NCI-H510A (cell line): Measurements from ENCODE around the gene CXCL11.
"Not testable (repeated sequence)": the region's sequence is repeated elsewhere in the genome, so short reads cannot be mapped to it uniquely, and the experiment has no call there.

Experiments used
- DNase-seq: peaks from one replicate; lab custom pipeline; 2025; lab: John Stamatoyannopoulos, UW

CXCL11 gene

DNA sequence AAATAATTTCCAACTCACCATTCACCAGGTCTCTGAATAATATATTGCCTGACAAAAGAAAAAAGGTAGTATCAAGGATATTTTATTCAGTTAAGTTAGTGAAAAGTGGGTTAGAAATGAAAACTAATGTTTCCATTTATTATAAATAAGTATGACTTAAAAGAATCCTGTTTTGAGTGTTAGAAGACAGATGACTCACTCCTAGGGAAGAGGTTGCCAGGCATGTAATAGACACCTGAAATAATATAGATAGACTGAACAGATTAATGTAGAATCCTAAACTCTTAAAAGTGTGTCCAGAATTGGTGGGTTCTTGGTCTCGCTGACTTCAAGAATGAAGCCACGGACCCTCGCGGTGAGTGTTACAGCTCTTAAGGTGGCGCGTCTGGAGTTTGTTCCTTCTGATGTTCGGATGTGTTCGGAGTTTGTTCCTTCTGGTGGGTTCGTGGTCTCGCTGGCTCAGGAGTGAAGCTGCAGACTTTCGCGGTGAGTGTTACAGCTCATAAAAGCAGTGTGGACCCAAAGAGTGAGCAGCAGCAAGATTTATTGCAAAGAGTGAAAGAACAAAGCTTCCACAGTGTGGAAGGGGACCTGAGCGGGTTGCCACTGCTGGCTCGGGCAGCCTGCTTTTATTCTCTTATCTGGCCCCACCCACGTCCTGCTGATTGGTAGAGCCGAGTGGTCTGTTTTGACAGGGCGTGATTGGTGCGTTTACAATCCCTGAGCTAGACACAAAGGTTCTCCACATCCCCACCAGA, 6.5 kb upstream of the CXCL11 start:
- not testable (repeated sequence) for DNase-seq

DNA sequence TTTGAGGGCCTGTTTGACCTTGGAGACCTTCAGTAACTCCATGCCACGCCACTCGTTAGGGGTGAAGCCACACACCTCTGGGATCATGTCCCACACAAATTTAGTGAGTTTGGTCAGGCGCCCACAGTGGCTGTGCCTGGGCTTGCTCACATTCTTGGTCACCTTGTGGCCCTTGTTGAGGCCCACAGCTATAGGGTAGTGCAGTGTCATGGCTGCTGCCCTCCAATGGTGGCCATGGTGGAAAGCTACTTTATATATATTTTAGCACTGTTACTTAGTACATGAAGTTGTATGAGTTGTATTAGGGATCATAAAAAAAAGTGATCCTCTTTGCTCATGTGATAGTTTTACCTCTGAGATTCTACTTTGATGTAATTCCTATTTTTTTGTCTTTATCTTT, 985 bp upstream of the CXCL11 start:
- no peak for DNase-seq

DNA sequence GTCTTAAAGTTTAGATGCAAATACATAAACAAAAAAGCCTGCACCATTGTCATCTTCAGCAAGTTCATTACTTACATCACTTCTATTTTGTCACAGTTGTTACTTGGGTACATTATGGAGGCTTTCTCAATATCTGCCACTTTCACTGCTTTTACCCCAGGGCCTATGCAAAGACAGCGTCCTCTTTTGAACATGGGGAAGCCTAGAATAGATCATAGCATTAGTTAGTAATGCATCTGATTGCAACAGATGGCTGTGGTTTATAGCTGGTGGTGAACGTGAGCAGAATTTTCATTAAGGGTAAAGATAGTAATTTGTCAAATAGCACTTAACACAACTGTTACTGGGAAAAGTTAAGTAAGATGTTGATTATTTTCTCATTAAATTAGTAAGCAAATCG, 729 bp downstream of the CXCL11 start:
- no peak for DNase-seq

DNA sequence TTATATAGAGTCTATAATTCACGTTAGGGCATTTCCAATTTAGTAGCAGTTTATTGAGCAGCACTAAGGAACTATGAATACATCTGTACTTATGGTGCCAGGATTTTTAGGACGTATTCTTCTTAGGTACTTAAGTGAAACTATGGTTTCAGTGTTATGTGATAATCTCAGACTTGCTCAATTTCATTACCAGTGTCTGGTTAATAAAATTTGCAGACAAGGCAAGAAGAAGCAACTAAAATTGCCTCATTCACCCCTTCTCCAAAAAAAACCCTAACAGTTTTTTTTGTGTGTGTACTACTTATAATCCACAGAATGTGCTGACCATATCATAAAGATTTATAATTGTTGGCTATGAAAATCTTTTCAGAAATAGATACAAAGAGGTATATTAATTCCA, 6.6 kb downstream of the CXCL11 start:
- DNase-seq: no peak

DNA sequence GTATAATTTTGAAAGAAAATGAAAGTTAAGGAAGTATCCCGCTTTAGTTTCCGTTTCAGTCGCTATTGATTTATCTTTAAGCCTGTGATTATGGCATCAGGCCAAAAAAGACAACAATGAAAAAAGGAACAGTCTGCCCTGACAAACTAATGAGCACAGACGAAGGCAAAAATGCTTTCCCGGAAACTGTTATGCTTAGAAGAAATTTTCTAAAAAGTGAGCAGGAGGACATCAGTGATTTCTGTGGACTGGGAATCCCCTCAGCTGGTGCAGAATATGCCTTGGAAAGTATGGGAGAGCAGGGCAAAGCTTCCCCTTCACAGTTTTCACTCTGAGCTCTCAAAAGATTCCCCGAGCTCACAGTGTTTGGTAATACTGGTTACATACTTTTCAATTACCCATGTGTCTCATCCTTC, 7.5 kb downstream of the CXCL11 start:
- DNase-seq: peak; percentile 6

DNA sequence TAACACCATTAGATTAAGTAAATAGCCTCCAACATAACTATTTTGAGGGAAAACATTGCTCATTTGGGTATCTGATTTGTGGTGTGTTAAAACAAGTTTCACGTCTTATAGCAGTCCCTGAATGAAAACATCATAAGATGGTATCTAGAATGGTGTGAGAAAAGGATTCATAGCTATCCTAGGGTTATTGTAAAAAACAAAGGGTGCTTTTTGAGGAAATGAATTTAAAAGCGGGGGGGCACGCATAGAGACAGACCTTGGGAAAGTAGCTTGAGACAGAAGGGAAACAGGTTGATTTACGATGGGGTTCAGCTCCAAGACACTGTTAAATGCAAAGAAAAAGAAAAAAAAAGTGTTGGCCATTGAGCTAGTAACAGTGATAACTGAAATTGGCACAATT, 11.8 kb downstream of the CXCL11 start:
- no peak for DNase-seq

DNA sequence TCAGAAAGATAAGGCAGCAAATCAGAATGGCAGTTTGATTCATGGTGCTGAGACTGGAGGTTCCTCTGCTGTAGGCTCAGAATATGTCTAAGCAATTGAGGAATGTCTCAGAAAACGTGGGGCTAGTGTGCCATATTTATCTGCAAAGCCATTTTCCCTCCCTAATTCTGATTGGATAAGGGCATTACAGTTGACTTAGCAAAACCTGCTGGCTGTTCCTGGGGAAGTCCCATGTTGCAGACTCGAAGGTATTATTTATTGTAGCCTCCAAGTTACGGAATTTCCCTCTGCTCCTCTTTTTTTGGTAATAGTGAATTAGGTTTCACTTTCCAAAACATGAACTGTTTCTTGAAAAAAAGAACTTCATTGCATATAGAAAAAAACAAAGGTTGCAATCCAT, 12.5 kb downstream of the CXCL11 start, which contains the start of gene CXCL10:
TSS of gene CXCL10 (minus strand) at position 109 of the 400 bp plus-strand sequence. CDS start at position 43, 66 bp downstream.
- no peak for DNase-seq

DNA sequence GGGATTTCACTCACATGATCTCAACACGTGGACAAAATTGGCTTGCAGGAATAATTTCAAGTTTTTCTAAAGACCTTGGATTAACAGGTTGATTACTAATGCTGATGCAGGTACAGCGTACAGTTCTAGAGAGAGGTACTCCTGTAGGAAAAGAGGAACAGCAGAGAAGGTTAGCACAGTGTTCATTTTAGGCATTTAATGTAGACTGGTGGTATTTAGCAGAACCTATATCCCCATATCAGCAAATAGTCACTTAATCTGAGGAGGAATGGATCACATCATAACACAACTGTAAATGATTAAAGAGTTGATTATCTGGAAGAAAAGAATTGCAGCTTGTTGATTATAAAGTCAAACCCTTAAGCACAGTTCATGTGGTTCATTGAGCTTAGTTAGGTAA, 13.2 kb downstream of the CXCL11 start:
- no peak for DNase-seq

DNA sequence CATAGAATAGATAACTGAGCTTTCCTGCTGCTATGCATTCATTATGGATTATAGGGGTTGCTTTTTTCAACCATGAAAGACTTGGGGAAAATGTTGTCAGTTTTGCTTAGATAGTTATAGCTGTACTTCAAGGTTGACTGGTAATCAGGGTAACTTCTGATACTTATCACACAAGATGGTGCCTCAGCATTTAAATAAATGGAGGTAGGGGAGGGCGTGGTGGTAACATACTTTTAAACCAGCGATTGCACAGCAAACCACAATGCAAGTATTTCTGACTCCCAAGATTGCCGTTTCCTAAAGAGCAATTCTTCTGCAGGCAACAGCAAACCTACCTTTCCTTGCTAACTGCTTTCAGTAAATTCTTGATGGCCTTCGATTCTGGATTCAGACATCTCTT, 13.8 kb downstream of the CXCL11 start:
- no peak for DNase-seq

DNA sequence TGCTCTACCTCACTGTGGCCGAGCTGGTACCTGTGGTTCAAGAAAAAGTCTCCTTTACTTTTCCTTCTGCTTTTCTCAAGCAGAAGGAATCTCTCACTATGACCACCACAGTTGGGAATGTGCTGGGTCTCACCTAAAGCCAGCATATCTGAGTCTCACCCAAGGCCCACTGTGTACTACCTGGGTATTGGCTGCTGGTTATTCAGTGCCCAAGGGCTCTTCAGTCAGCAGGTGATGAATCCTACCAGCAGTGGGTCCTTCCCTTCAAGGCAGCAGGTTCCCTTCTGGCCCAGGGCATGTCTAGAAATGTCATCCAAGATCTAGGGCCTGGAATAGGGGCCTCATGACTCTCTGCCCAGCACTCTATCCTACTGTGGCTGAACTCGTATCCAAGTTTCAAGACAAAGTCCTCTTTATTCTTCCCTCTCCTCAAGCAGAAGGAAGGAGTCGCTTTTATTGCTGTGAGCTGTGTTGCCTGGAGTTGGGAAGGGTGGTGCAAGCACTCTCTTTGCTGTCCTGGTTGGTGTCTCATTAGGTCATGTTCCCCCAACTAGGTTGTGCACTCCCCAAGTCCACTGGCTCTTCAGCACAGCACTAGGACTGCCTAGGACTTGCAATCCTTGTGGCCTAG, 18.7 kb downstream of the CXCL11 start:
- no peak for DNase-seq

DNA sequence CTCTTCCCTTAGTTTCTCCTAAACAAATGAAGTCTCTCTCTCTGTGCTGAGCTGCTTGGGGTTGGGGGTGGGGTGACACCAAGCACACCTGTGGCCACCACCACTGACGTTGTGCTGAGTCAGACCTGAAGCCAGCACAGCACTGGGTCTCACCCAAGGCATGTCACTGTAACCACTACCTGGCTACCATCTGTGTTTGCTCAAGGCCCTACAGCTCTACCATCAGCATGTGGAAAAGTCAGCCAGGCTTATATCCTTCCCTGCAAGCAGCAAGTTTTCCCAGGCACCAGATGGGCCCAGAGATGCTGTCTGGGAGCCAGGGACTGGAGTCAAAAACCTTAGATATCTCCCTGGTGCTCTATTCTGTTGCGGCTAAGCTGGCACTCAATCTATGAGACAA, 19.5 kb downstream of the CXCL11 start:
- peak; percentile 56 for DNase-seq

DNA sequence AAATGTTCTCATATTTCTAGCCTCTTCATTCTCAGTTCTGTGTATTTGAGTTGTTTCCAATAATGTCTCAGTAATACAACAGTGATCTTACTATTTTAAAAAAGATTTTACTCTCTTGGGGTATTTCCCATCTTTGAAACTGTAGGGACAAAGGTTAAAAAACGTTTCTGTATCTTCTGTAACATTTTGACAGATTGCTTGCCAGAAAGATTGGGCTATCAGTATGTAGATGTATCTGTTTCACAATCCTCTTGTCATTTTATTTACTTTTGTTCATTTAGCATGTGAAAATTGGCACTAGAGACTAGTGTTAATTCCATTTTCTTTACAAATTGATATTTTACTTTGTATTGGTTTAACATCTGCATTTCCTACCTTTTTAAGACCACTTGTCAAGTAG, 22.3 kb downstream of the CXCL11 start:
- DNase-seq: no peak

DNA sequence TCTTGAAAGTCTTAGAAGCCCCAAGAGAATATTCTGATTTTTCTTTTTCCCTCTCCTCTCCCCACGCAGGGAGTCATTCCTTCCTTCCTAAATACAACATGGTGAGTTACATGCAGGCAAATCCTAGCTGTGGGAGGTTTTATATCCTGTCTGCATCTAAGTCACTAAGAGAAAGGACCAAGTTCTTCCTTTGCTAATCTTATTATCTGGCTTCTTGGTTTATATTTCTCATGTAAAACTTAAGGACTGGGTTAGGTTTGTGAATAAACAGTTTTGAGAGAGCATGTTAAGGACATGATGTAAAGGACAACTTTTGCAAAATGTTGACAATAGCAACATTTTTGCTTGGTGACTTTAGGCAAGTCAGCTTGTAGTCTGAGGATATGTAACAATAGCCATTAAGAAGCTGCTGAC, 23.5 kb downstream of the CXCL11 start:
- no peak for DNase-seq

DNA sequence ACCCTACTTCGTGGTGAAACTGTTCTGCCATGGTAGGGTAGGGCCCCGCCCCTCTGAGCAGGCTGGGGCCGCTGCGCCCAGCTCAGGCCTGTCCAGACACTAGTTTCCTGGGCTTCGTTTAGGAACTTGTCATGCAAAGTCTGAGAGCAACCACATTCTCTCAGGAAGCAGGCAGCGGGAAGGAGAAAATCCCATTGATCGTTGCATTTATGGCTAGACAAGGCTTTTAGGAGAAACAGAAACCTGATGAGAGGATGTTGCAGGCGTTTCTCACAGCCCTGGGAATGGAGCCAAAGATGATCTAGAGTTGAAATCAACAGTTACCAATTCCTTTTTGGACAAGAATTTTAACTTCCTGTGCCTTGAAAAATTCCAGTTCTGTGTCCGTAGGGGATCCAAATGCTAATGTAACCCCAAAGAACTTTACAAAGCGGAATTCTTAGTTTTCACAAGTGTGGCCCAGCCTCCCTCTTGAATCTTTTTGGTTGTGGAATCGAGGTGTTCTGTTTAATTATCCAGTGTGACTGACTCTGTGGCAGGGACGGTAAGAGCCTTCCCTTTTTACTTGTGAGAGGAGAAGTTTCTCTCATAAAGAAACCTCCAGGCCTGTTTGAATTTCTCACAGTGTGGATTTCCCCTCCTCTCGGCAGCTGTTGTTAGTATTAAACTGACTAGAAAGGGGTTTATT, 24.0 kb downstream of the CXCL11 start:
- DNase-seq: no peak

DNA sequence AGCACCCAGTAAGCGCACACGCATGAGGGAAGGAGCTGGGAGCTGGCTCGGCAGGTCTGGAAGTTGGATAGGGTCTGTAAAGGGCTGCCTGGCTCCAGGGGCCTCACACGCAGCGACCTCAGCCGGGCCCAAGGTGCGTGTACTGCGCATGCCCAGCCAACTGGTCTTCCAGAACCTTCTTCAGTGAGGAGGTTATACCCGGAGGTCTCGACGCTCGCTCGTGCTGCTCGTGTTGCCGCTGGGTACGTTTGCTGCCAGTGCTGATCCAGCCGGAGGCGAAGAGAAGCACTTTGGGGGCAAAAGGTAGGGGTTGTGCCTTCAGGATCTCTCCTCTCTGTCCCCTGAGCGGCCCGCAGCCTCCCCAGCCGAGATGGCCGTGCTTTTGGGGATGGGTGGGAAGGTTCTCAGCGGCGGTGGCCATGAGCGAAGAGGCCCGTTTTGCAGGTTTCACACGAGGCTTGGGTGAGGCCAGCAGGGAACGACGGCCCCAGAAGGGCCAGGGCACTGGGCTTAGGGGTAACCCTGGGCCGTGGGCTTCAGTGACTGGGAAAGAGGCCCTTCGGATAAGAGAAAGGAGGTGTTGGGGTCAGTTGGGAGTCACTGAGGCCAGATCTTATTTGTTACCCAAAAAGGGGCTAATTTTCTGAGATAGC, 24.7 kb downstream of the CXCL11 start:
- DNase-seq: no peak

DNA sequence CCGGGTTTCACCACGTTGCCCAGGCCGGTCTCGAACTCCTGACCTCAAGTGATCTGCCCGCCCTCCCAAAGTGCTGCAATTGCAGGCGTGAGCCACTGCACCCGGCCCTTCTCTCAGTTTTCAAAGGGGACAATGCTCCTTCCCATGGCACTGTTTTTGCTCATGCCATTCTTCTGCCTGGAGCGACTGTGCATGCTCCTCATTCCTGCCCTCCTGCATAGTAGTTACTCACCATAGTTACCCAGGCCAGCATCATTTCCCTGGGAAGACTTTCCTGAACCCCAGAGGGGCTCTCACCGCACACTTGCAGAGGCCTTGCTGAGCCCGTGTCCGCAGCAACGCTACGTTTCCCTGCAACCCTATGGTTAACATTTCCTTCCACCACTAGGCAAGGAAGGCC, 25.3 kb downstream of the CXCL11 start:
- no peak for DNase-seq

DNA sequence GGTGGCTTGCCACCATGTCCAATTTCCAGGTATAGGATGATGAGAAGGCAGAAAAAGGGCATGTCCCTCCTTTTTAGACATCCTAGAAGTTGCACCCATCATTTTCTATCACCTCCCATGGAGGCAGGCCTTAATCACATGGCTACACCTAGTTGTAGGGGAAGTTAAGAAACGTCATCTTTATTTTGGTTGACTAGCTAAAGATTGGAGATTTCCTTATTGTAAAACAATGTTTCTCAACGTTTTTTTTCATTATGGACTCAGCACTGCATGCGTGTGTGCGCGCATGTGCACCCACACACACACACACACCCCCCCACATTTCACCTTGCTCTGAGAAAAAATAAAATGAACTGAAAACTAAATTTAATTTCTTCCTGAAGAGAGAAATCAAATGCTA, 26.6 kb downstream of the CXCL11 start:
- no peak for DNase-seq

DNA sequence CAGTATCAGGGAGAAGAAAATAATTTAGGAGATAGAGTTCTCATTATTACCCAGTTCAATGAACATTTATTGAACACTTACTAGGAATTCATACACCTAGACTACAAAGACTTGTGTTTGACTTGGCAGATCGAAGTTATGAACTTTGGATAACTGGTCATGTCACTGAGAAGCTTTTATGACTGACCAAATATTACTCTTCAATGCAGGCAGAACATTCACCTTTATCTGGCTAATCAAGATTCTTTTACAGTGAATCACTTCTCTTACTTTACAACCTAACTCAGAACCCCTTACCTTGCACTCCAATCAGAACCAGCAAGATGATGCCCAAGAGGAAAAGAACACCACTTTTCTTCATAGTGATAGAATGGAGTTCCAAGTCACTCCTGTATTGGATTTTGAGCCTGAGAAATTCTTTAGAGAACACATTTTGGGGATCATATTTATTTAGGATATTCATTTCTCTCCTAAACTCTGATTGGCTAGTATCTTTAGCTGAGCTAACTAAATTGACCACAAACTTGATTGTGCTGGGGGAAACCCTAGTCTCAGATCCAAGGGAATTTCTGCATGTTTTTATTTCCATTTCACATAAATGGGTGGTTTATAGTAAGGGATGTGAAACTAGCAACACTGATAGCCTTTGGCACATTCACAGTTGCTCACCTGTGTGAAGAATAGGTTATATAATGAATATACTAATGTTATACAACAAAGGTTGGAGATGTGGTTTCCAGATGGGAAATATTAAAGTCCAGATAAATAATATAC, 28.6 kb downstream of the CXCL11 start, which contains the start of gene CXCL9:
TSS of gene CXCL9 (minus strand) at position 421 of the 774 bp plus-strand sequence. CDS start at position 361, 60 bp downstream.
- DNase-seq: no peak

DNA sequence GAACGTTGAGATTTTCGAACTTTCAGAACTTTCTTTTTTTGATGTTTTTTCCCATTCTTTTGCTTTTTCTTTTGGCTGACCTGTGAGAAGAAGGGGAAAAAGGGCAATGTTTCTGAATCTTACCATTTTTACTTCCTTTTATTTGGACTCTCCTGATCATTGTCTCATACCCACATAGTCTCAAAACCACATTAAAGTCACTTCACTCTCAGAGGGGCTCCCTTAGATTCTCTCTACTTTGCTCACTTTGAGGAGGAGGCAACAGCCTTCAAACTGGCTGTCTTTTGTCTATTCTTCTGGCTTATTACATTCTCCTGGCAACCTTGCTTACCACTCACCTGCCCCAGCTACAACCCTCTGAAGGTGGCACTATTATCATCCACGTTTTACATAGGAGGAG, 32.2 kb downstream of the CXCL11 start:
- no peak for DNase-seq

DNA sequence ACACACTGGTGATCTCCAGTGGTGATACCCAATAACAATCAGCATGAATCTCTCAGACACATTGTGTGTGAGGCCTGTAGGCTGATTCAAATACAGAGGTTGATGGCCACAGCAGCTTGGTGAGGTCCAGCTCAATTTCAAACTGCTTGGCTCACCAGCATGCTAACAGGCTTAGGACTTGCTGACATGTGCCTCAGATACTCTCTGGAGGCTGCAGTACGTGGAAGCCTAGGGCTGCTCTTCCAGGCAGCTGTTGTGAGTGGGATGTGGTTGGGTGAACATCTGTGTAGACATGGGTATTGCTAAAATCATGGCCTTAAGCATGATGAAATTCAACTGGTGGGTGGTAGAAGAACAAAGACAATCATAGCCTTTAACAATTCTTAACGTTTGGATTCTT, 32.8 kb downstream of the CXCL11 start:
- no peak for DNase-seq

DNA sequence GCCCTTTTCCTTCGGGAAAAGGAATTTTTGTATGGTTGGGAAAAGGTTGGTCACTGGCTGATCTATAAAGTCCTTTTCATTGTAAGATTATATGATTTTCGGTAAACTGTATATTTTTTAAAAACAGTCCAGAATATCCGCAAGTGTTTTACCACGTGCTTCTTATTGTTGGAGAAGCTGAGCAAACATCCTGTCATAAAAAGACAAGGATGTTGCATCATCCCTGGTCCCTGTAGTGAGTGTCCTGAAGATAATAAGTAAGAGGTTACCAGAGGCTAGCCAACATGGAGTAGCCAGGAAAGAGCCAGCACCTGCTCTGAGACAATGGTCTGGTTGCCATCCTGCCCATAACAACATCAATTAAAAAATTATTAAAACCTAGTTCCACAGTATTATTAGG, 33.7 kb downstream of the CXCL11 start:
- peak; percentile 7 for DNase-seq

DNA sequence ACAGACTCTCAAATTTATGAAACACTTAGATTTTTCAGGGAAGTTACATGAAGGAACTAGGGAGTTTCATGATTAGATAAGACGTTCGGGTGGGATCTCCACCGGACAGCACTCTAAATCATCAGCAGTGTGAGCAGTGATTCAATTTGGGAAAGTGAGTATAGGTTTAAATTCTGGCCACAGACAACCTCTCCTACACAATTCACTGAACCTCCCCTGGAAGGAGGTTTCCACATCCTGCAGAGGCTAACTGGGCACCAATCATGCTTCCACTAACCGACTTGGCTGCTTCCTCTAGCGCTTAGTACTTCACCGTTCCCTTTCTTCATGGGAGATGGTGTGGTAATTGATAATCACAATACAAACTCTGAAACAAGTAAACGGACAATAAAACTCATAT, 34.2 kb downstream of the CXCL11 start:
- DNase-seq: no peak
